NCI-H446 treated with DMSO at 0.1 percent for 48 hours (cell line): ENCODE measurements around the gene NFASC.

Experiments used
- DNase-seq: peaks from one replicate; lab custom pipeline; 2025; lab: John Stamatoyannopoulos, UW

The NFASC gene

GRCh38 chr1:204959836-204960235 is 89.2 kb downstream of the NFASC start:
- DNase-seq, result no peak

GRCh38 chr1:204960306-204961125 is 89.9 kb downstream of the NFASC start:
- DNase-seq, result peak; percentile 38

GRCh38 chr1:204961765-204962419 is 91.2 kb downstream of the NFASC start:
- no peak for DNase-seq

GRCh38 chr1:204962742-204963632 is 92.3 kb downstream of the NFASC start:
- DNase-seq, result peak; percentile 67

GRCh38 chr1:204967451-204967850 is 96.8 kb downstream of the NFASC start:
- DNase-seq, result peak; percentile 69

GRCh38 chr1:204968135-204968534 is 97.5 kb downstream of the NFASC start:
- DNase-seq, result no peak

GRCh38 chr1:204968951-204969350 is 98.3 kb downstream of the NFASC start:
- peak; percentile 36 for DNase-seq

GRCh38 chr1:204970937-204971336 is 100.3 kb downstream of the NFASC start:
- DNase-seq, result no peak

- DNase-seq, result no peak
Observed at GRCh38 chr1:204971517-204972336, 101.1 kb downstream of the NFASC start.

GRCh38 chr1:204972426-204972825 is 101.8 kb downstream of the NFASC start:
- DNase-seq, result no peak

GRCh38 chr1:204973449-204973848 is 102.8 kb downstream of the NFASC start:
- DNase-seq, result no peak

GRCh38 chr1:204974327-204974726 is 103.7 kb downstream of the NFASC start:
- no peak for DNase-seq

- DNase-seq, result no peak
Observed at GRCh38 chr1:204975021-204975420, 104.4 kb downstream of the NFASC start.

- DNase-seq, result no peak
Observed at GRCh38 chr1:204975568-204976235, 105.0 kb downstream of the NFASC start.

GRCh38 chr1:204976646-204977045 is 106.0 kb downstream of the NFASC start:
- DNase-seq, result no peak

GRCh38 chr1:204977318-204977717 is 106.7 kb downstream of the NFASC start:
- no peak for DNase-seq

- no peak for DNase-seq
Observed at GRCh38 chr1:204978782-204979181, 108.1 kb downstream of the NFASC start.

- DNase-seq, result no peak
Observed at GRCh38 chr1:204979306-204979705, 108.6 kb downstream of the NFASC start.

- DNase-seq, result no peak
Observed at GRCh38 chr1:204979891-204980649, 109.4 kb downstream of the NFASC start.

GRCh38 chr1:204980840-204981405 is 110.3 kb downstream of the NFASC start:
- DNase-seq, result no peak
